Adipocyte (in vitro differentiated cells): ENCODE results near the gene ZNF135.
A peak's percentile ranks its signal among the peaks of the same experiment; 100 is the strongest.

Source experiments
- DNase-seq: peaks from one replicate; pipeline ENCODE4 v3.0.0-alpha.2; 2015; ENCODE audit warnings: low read depth
- H3K27me3 ChIP-seq: replicated peaks from 2 replicates; pipeline ENCODE4 v1.7.0; 2013; ENCODE audit warnings: mild to moderate bottlenecking, low read length, moderate library complexity; ENCODE audit not compliant: control insufficient read depth, insufficient read depth
- H3K36me3 ChIP-seq: 2 replicates; pipeline ENCODE4 v1.7.0; 2013; ENCODE audit warnings: low read length, mild to moderate bottlenecking, moderate library complexity; ENCODE audit not compliant: control insufficient read depth, insufficient read depth, severe bottlenecking
- H3K4me1 ChIP-seq: 2 replicates; pipeline ENCODE4 v1.7.0; 2013; ENCODE audit warnings: mild to moderate bottlenecking, low read length, moderate library complexity; ENCODE audit not compliant: control insufficient read depth, insufficient read depth
- H3K4me3 ChIP-seq: 2 replicates; pipeline ENCODE4 v1.7.0; 2013; ENCODE audit warnings: mild to moderate bottlenecking, low read length, moderate library complexity
- H3K9ac ChIP-seq: 2 replicates; pipeline ENCODE4 v1.7.0; 2013; ENCODE audit warnings: mild to moderate bottlenecking, low read length, moderate library complexity
- H3K9me3 ChIP-seq: 2 replicates; pipeline ENCODE4 v1.7.0; 2013; ENCODE audit warnings: mild to moderate bottlenecking, low read length, moderate library complexity; ENCODE audit not compliant: control insufficient read depth

The ZNF135 gene

DNA sequence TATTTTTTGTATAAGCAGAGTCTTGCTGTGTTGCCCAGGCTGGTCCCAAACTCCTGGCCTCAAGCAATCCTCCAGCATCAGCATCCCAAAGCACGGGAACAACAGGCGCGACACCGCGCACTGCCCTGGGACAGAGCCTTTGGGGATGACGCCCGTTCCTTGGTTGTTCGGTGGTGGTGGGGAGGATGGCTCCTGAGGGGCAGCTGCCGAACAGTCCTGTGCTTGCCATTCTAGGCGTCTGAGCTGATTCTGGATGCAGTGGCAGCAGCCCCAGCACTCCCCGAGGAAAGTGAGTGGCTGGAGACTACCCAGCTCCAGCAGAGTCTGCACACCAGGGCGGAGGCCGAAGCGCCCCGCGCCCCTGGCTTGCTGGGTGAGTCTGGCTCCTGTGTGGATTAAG, 6.8 kb upstream of the ZNF135 start:
- no peaks in the 10 kb centered on the region for H3K4me1 ChIP-seq
- H3K9me3 ChIP-seq = peaks cover 14% of the 10 kb centered on the region
- no peak overlapping the region for H3K9ac ChIP-seq
- H3K4me3 ChIP-seq = no peak overlapping the region
- H3K27me3 ChIP-seq = no peaks in the 10 kb centered on the region
- DNase-seq = no peak
- no peaks in the 10 kb centered on the region for H3K36me3 ChIP-seq

DNA sequence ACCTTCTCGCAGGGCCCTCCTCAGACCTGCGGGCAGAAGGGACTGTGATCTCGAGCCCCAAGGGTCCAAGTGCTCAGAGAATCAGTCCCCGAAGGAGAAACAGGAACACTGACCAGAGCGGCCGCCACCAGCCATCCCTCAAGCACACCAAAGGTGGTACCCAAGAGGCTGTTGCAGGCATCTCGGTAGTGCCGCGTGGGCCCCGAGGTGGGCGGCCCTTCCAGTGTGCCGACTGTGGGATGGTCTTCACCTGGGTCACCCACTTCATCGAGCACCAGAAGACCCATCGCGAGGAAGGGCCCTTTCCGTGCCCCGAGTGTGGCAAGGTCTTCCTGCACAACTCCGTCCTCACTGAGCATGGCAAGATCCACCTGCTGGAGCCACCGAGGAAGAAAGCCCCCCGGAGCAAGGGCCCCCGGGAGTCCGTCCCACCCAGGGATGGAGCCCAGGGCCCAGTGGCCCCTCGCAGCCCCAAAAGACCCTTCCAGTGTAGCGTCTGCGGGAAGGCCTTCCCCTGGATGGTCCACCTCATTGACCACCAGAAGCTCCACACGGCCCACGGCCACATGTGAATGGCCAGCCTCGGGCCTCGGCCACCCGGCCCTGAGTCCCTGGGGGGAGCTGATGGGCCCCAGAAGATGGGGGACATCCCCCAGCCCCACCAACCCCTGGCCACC, 5.5 kb upstream of the ZNF135 start:
- no peak for DNase-seq
- Histone ChIP-seq H3K4me3 (no peak overlapping the region), H3K9me3 (peaks cover 13% of the 10 kb centered on the region), H3K9ac (no peak overlapping the region), H3K36me3 (no peaks in the 10 kb centered on the region), H3K27me3 (no peaks in the 10 kb centered on the region), H3K4me1 (no peaks in the 10 kb centered on the region)

DNA sequence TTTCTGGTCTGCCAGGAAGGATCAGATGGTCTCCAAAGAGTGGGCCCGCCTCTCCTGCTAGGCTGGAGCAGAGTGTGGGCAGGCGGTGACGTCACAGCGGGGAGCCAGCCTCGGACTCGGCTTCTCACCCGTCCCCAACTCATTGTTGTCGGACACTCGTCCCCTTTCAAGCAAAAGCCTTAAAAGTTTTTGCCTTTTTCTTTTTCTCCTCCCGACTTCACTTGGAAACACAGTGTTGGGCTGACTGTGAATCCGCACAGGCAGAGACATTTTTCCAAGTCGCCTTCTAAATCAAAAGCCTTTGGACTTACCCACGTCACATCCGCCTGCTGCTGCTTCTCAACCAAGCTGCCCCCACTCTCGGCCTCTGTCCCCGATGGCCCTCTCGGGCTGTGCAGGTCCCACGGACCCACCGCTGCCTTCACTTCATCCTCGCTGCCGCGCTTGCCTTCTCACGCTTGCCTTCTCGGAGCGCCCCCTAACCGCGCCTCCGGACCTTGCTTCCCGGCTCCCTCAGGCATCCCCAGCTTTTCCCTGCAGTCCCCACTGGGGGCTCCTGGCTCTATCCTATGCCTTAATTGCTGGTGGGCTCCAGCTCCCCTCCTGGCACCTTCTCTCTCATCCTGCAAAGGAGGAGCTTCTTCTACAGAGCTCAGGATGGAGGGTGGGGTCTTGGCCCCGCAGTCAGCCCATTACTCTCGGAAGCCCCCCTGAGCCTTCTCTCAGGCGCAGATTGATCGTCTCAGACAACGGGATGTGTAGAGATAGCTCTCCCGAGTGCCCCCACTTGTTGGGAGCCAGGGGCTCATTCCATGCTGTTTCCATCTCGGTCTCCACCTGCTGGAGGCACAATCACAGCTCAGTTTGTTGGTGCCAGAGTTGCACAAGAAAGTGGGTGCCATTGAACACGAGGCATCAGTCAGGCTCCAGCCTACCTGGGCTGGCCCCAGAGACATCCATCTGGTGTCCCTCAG, 3.9 kb upstream of the ZNF135 start:
- H3K4me3 ChIP-seq = peak overlapping the region; percentile 78
- H3K9ac ChIP-seq = peak overlapping the region; percentile 58
- H3K27me3 ChIP-seq = no peaks in the 10 kb centered on the region
- H3K4me1 ChIP-seq = no peaks in the 10 kb centered on the region
- H3K36me3 ChIP-seq = no peaks in the 10 kb centered on the region
- no peaks in the 10 kb centered on the region for H3K9me3 ChIP-seq
- peak; percentile 15 for DNase-seq

DNA sequence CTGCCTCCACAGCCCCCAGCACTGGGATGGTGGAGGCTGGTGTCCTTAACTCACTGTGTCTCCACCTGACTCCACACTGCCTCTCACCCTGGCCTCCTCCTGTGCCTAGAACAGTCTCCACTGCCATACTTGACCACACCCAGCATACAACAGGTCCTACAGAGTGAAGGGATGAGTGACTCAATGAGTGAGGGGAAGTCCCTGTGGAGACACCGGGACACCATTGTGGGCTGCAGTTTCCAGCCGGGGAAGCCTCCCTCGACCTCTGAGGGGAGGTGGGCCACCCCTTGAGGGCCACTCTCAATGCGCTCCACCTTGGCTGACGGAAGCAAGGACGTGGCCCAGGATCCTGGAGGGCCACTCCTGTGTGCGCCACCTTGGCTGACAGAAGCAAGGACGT, 2.8 kb upstream of the ZNF135 start:
- Histone ChIP-seq H3K36me3 (no peaks in the 10 kb centered on the region), H3K27me3 (no peaks in the 10 kb centered on the region), H3K4me3 (no peak overlapping the region), H3K9ac (no peak overlapping the region), H3K9me3 (peaks cover 2% of the 10 kb centered on the region), H3K4me1 (no peaks in the 10 kb centered on the region)
- DNase-seq = no peak

DNA sequence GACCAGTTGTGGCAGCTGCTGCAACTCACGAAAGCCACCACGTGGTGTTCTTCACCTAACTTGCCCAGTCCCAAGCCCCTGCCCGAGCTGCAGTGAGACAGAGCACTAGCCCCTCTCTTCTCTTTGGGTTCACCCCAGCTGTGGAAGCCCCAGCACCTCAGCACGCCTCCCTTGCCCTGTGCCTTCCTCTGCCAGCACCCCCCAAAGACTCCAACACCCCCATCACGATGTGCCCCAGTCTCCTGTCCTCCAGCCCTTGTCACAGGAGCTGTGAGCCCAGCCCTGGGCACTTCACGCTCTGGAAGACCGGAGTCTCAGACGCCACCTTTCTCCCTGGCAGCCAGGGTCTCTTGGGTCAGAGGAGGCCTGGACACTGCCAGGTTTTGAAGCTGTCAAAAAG, 2.2 kb upstream of the ZNF135 start:
- no peak overlapping the region for H3K4me3 ChIP-seq
- H3K9me3 ChIP-seq = peaks cover 8% of the 10 kb centered on the region
- H3K4me1 ChIP-seq = no peaks in the 10 kb centered on the region
- no peak for DNase-seq
- peaks cover 3% of the 10 kb centered on the region for H3K36me3 ChIP-seq
- H3K9ac ChIP-seq = no peak overlapping the region
- no peaks in the 10 kb centered on the region for H3K27me3 ChIP-seq

DNA sequence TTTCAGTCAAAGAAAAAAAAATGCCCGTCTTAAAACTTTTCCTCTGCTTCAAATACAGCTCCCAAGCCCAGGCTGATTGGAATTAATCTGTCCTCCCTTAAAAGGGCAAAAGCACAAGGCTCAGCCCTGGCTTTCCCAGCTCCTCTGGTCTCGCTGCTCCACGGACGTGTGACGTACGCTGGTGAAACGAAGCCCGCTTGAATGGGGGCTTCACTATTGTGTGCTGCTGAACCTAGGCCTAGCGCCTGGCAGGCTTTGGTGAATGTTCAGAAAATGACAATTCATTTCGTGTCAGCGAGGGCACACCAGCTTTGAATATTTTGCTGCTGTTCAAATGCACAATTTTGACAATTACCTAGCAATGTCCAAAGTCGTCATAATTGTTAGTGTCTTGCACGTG, 615 bp upstream of the ZNF135 start:
- Histone ChIP-seq H3K36me3 (peaks cover 11% of the 10 kb centered on the region), H3K9me3 (peaks cover 19% of the 10 kb centered on the region), H3K4me3 (peak overlapping the region; percentile 81), H3K4me1 (no peaks in the 10 kb centered on the region), H3K27me3 (no peaks in the 10 kb centered on the region), H3K9ac (peak overlapping the region; percentile 70)
- DNase-seq = no peak

DNA sequence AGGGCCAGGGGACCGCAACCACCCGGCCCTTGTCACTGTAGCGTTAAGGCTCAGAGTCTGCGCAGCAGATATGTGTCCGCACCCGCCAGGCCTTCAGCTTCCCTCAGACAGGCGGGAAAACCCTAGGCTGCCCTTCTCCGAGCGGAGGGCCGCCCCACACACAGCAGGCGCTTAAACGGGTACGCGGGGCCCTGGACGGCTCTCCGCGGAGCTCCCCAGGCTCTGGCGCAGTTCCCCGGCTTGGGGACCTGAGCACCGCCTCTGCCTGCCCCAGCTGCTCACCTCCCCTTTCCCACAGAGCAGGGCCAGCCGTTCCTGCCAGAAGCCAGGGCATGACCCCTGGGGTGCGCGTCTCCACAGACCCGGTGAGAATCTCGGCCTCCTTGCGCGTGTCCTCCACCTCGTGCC, 593 bp downstream of the ZNF135 start:
- peak overlapping the region; percentile 81 for H3K4me3 ChIP-seq
- H3K9ac ChIP-seq = peak overlapping the region; percentile 78
- H3K27me3 ChIP-seq = no peaks in the 10 kb centered on the region
- no peak for DNase-seq
- H3K36me3 ChIP-seq = peaks cover 19% of the 10 kb centered on the region
- peaks cover 31% of the 10 kb centered on the region for H3K9me3 ChIP-seq
- H3K4me1 ChIP-seq = no peaks in the 10 kb centered on the region

DNA sequence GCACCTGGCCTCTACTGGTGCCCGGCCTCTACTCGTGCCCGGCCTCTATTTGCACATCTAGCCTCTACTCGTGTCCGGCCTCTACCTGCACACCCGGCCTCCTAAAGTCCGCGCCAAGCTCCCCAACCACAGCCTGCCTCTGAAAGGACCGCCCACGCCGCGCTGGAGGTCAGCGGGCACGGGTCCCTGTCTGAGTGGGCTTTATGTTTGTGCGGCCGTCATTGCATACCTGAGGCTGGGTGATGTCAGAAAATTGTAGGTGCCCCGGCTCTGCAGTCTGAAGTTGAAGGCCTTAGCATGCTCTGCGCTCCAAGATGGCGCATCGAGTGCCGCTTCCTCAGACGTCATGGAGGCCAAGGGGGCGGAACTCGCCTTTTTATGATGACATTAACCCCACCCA, 1.1 kb downstream of the ZNF135 start:
- Histone ChIP-seq H3K4me3 (peak overlapping the region; percentile 81), H3K36me3 (peaks cover 20% of the 10 kb centered on the region), H3K9me3 (peaks cover 37% of the 10 kb centered on the region), H3K9ac (no peak overlapping the region), H3K4me1 (no peaks in the 10 kb centered on the region), H3K27me3 (no peaks in the 10 kb centered on the region)
- DNase-seq = no peak

DNA sequence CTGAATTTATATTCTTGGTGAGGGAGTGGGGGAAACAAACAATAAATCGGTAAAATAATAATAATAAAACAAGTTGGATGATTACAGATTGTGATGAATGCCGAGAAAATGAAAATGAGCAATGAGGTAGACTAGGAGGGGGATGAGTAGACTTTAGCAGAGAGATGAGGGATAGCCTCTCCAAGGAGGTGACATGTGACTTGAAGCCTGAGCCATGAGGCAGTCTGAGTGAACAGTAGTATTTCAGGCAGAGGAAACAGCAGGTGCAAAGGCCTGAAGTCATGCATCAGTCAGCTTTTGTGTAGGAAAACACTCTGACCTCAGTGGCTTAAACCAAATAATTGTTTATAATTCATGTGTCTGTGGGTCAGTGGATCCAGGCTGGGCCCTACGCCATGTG, 4.6 kb downstream of the ZNF135 start:
- Histone ChIP-seq H3K4me3 (no peak overlapping the region), H3K36me3 (peaks cover 53% of the 10 kb centered on the region), H3K27me3 (no peaks in the 10 kb centered on the region), H3K9ac (no peak overlapping the region), H3K9me3 (peaks cover 72% of the 10 kb centered on the region), H3K4me1 (no peaks in the 10 kb centered on the region)
- DNase-seq = no peak

DNA sequence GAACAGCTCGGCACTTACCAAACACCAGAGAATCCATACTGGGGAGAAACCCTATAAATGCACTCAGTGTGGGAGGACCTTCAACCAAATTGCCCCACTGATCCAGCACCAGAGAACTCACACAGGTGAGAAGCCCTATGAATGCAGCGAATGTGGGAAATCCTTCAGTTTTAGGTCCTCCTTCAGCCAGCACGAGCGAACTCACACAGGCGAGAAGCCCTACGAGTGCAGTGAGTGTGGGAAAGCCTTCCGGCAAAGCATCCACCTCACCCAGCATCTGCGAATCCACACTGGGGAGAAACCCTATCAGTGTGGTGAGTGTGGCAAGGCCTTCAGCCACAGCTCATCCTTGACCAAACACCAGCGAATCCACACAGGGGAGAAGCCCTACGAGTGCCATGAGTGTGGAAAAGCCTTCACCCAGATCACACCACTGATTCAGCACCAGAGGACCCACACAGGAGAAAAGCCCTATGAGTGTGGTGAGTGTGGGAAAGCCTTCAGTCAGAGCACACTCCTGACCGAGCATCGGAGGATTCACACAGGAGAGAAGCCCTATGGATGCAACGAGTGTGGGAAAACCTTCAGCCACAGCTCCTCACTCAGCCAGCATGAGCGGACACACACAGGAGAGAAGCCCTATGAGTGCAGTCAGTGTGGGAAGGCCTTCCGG, 8.3 kb downstream of the ZNF135 start:
- peaks cover 51% of the 10 kb centered on the region for H3K36me3 ChIP-seq
- H3K27me3 ChIP-seq = no peaks in the 10 kb centered on the region
- no peaks in the 10 kb centered on the region for H3K4me1 ChIP-seq
- peak overlapping the region; percentile 66 for H3K4me3 ChIP-seq
- no peak for DNase-seq
- H3K9ac ChIP-seq = no peak overlapping the region
- H3K9me3 ChIP-seq = peaks cover 96% of the 10 kb centered on the region

DNA sequence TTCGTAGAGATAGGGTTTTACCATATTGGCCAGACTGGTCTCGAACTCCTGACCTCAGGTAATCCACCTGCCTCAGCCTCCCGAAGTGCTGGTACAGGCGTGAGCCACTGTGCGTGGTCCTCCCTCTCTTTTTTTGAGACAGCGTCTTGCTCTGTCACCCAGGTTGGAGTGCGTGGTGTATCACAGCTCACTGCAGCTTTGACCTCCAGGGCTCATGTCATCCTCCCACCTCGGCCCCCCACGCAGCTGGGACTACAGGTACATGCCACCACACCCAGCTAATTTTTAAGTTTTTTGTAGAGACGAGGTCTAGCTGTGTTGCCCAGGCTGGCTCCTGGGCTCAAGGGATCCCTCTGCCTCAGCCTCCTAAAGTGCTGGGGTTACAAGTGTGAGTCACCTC, 20.7 kb downstream of the ZNF135 start:
- no peak for DNase-seq
- Histone ChIP-seq H3K4me3 (no peak overlapping the region), H3K36me3 (no peaks in the 10 kb centered on the region)

More for the DNA sequence above, 20.7 kb downstream of the ZNF135 start:
- H3K9me3 ChIP-seq = peaks cover 48% of the 10 kb centered on the region
- no peaks in the 10 kb centered on the region for H3K4me1 ChIP-seq
- H3K9ac ChIP-seq = no peak overlapping the region
- no peaks in the 10 kb centered on the region for H3K27me3 ChIP-seq
